Right lobe of liver (tissue), 6 donors: ENCODE data around the gene RBP3. TPM values are rescaled to one million over a fixed set of nuclear protein-coding genes. Genes with fewer than 3 reads are reported as not detected.

ENCODE experiments used
- ATAC-seq, 4 donors: fragments of 200-7000 bp; cut with Tn5 transposase; one replicate each; pipeline ENCODE4 v1.9.1; 2020; ENCODE audit warnings: mild to moderate bottlenecking in 4 of 4, moderate library complexity in 4 of 4
- DNase-seq, 3 donors: peaks; one replicate each; pipeline ENCODE4 v3.0.0-alpha.2; 2020
- H3K27ac ChIP-seq, 3 donors: fragments of 200-600 bp; one replicate each; pipeline ENCODE4 v1.8.0; 2022
- H3K27me3 ChIP-seq, 2 donors: fragments of 200-600 bp; one replicate each; pipeline ENCODE4 v1.8.0; 2022
- H3K36me3 ChIP-seq, 4 donors: fragments of 200-600 bp; sonication (generic) in 1 of 4; one replicate each; pipeline versions ENCODE4 v1.5.1 to v1.8.0; 2017 to 2022; ENCODE audit warnings: control low read depth in 1 of 4
- H3K4me1 ChIP-seq, 4 donors: fragments of 200-600 bp; sonication (generic) in 1 of 4; one replicate each; pipeline versions ENCODE4 v1.5.1 to v1.8.0; 2017 to 2022; ENCODE audit warnings: control low read depth in 1 of 4
- H3K4me3 ChIP-seq, 3 donors: fragments of 200-600 bp; one replicate each; pipeline ENCODE4 v1.8.0; 2022
- H3K9me3 ChIP-seq, 4 donors: fragments of 200-600 bp; sonication (generic) in 1 of 4; one replicate each; pipeline versions ENCODE4 v1.5.1 to v1.8.0; 2017 to 2022; ENCODE audit warnings: control low read depth in 1 of 4
- CTCF ChIP-seq, 4 donors: fragments of 200-600 bp in 3 of 4; fragments of 450-650 bp in 1 of 4; IDR thresholded peaks; one replicate each; pipeline versions ENCODE4 v1.5.1 to v1.8.0; 2016 to 2022; ENCODE audit warnings: antibody characterized with exemption in 4 of 4, mild to moderate bottlenecking in 2 of 4
- POLR2A ChIP-seq: fragments of 450-650 bp; IDR thresholded peaks from one replicate; pipeline ENCODE4 v1.6.1; 2017; ENCODE audit warnings: antibody characterized with exemption, mild to moderate bottlenecking
- WGBS: methylation state at CpG from one replicate; pipeline ENCODE4 v1.1.6; 2018; ENCODE audit warnings: low coverage, low lambda C conversion rate; ENCODE audit not compliant: insufficient coverage; ENCODE audit errors: missing lambda C conversion rate; 5-methylcytosine and 5-hydroxymethylcytosine counted together
- intact Hi-C, 2 donors: fragments of 100-400 bp; cut with DNase I; formaldehyde crosslinking; loops; one replicate each; pipeline versions ENCODE4 v1.11.2 to v1.14.1; 2022
- total RNA-seq, 6 experiments: library from RNA; depleted of rRNA in 2 of 6; stranded (reverse); fragments of >200 nt in 2 of 6; fragmentation: NEBNext Ultra II Directional in 3 of 6; extraction: Animal tissue kit (Norgen Biotek cat#: 25700) in 3 of 6; gene quantifications; one replicate each; pipeline versions ENCODE4 v1.1.0 to v1.2.4, GENCODE V29; 2016 to 2023
- donor health status: DM: no; HTN: yes; CAD: no.
- donor health status: DM: no; HTN: no; CAD: no.
- donor health status: DM: no; HTN: no; CAD: no.
- donor health status: DM: no; HTN: yes; CAD: no.
- donor health status: DM: no; HTN: yes; CAD: no.

RBP3 gene
- total RNA-seq, 6 experiments from 2014 or later = not detected

GRCh38 chr10:47397256-47397655 lies 49.1 kb downstream of the RBP3 start:
- TF ChIP-seq CTCF (IDR thresholded peaks at IDR 0.05) = no peak
- intact Hi-C loops = no loop called here
- Histone ChIP-seq H3K9me3 (no peaks in the 10 kb centered on the region), H3K27me3 (no peaks in the 10 kb centered on the region), H3K4me1 (no peaks in the 10 kb centered on the region), H3K36me3 (no peaks in the 10 kb centered on the region), H3K27ac (no peak overlapping the region), H3K4me3 (no peak overlapping the region)
- WGBS = 52% methylated on average over 6 of the region's 6 CpGs
- ATAC-seq (no peak), DNase-seq (no peak)

- Histone ChIP-seq H3K36me3 (no peaks in the 10 kb centered on the region), H3K9me3 (no peaks in the 10 kb centered on the region), H3K4me3 (no peak overlapping the region), H3K27ac (no peak overlapping the region), H3K4me1 (no peaks in the 10 kb centered on the region), H3K27me3 (no peaks in the 10 kb centered on the region)
- no CpG with 5 or more reads among the region's 2 CpGs for WGBS
- DNase-seq (no peak), ATAC-seq (no peak)
- intact Hi-C loops = no loop called here
- TF ChIP-seq POLR2A = no peak
- TF ChIP-seq CTCF (IDR thresholded peaks at IDR 0.05) = no peak
Measured at GRCh38 chr10:47400251-47400650, 52.1 kb downstream of the RBP3 start.

GRCh38 chr10:47400786-47401185 lies 52.6 kb downstream of the RBP3 start:
- no peak for DNase-seq
- Histone ChIP-seq H3K4me1 (no peaks in the 10 kb centered on the region), H3K36me3 (no peaks in the 10 kb centered on the region), H3K27me3 (no peaks in the 10 kb centered on the region), H3K9me3 (no peaks in the 10 kb centered on the region), H3K27ac (no peak overlapping the region), H3K4me3 (no peak overlapping the region)
- no peak for TF ChIP-seq CTCF (IDR thresholded peaks at IDR 0.05)
- no peak for TF ChIP-seq POLR2A
- no peak for ATAC-seq
- intact Hi-C loops = no loop called here
- WGBS = 95% methylated on average over 3 of the region's 3 CpGs

- Histone ChIP-seq H3K4me3 (no peak overlapping the region), H3K27ac (no peak overlapping the region), H3K4me1 (no peaks in the 10 kb centered on the region), H3K9me3 (no peaks in the 10 kb centered on the region), H3K27me3 (no peaks in the 10 kb centered on the region), H3K36me3 (no peaks in the 10 kb centered on the region)
- DNase-seq = no peak
- 100% methylated on average over 1 of the region's 4 CpGs for WGBS
- intact Hi-C loops = no loop called here
- no peak for ATAC-seq
- TF ChIP-seq CTCF (IDR thresholded peaks at IDR 0.05) (no peak), POLR2A (no peak)
Measured at GRCh38 chr10:47401210-47401609, 53.0 kb downstream of the RBP3 start.
